WTC11 (cell line): Measurements from ENCODE around the gene NLRX1.
"Not testable (repeated sequence)": the region's sequence is repeated elsewhere in the genome, so short reads cannot be mapped to it uniquely, and the experiment has no call there.

Experiments
- CREM ChIP-seq: sonication (generic); formaldehyde crosslinking; IDR thresholded peaks from 2 replicates; pipeline ENCODE4 v1.8.1; 2022; ENCODE audit warnings: mild to moderate bottlenecking, missing genetic modification reagents, moderate library complexity
- CTCF ChIP-seq: fragments of 200-600 bp; IDR thresholded peaks from 2 replicates; pipeline ENCODE4 v1.8.0; 2022; ENCODE audit warnings: antibody characterized with exemption
- IRF2 ChIP-seq: sonication (generic); formaldehyde crosslinking; IDR thresholded peaks from 2 replicates; pipeline ENCODE4 v1.8.0; 2022; ENCODE audit warnings: low read depth, missing genetic modification reagents, borderline replicate concordance
- NR1H2 ChIP-seq: sonication (generic); formaldehyde crosslinking; IDR thresholded peaks from 2 replicates; pipeline ENCODE4 v1.9.0; 2021; ENCODE audit warnings: mild to moderate bottlenecking, moderate library complexity, missing genetic modification reagents
- SMAD3 ChIP-seq: sonication (generic); formaldehyde crosslinking; IDR thresholded peaks from 2 replicates; pipeline ENCODE4 v1.8.0; 2022; ENCODE audit warnings: missing genetic modification reagents, mild to moderate bottlenecking, borderline replicate concordance
- TCF7 ChIP-seq: sonication (generic); formaldehyde crosslinking; IDR thresholded peaks from 2 replicates; pipeline ENCODE4 v1.8.0; 2022; ENCODE audit warnings: mild to moderate bottlenecking, low read depth, missing genetic modification reagents, moderate library complexity
- ZNF263 ChIP-seq: sonication (generic); formaldehyde crosslinking; IDR thresholded peaks from 2 replicates; pipeline ENCODE4 v1.8.1; 2022; ENCODE audit warnings: low read depth, mild to moderate bottlenecking, moderate library complexity, missing genetic modification reagents
- TF ChIP-seq, protein P1 (sequence below): sonication (generic); formaldehyde crosslinking; conservative IDR thresholded peaks from 2 replicates; pipeline ENCODE4 v1.8.1; 2022; ENCODE audit warnings: mild to moderate bottlenecking, missing genetic modification reagents
- TF ChIP-seq, protein P2 (sequence below): sonication (generic); formaldehyde crosslinking; IDR thresholded peaks from 2 replicates; pipeline ENCODE4 v1.8.0; 2022; ENCODE audit warnings: mild to moderate bottlenecking, missing genetic modification reagents

GRCh38 chr11:119191265-119191664, 22.7 kb downstream of the NLRX1 start:
- TF ChIP-seq SMAD3 (CRISPR knock-in tag); CTCF; NR1H2; CREM (CRISPR knock-in tag); IRF2 (CRISPR knock-in tag); ZNF263 (CRISPR knock-in tag); TCF7 (CRISPR knock-in tag): not testable (repeated sequence)
- TF ChIP-seq, protein P1, sequence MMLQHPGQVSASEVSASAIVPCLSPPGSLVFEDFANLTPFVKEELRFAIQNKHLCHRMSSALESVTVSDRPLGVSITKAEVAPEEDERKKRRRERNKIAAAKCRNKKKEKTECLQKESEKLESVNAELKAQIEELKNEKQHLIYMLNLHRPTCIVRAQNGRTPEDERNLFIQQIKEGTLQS (CRISPR knock-in tag) = not testable (repeated sequence)
- TF ChIP-seq, protein P2, sequence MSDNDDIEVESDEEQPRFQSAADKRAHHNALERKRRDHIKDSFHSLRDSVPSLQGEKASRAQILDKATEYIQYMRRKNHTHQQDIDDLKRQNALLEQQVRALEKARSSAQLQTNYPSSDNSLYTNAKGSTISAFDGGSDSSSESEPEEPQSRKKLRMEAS (CRISPR knock-in tag) = not testable (repeated sequence)
